ENCODE measurements around the gene UMOD.

The UMOD gene

DNA sequence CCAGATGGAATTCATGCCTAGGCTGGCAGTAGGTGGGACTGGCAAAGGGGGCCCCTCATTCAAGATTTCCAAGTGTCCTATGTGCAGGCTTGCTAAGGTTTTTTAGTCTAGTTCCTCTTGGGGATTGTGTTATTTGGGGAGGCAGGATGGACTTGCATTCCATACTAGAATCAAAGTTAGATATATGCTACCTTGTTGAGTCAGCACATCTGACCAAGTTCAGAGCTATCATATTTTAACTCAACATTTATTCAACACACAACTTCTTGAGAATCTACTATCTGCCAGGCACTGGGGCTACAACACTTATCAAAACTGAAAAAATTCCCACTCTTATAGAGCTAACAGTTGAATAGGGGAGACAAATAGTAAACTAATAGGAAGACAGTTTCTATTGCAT is 31.9 kb downstream of the UMOD start:
- ATAC-seq (ENCODE audit: insufficient read depth, low read depth) (no peak), DNase-seq (no peak)
- TF ChIP-seq EZH2 (IDR thresholded peaks at IDR 0.05; ENCODE audit: borderline replicate concordance, low read depth, low read length, severe bottlenecking): no peak
- TF ChIP-seq, protein P1, sequence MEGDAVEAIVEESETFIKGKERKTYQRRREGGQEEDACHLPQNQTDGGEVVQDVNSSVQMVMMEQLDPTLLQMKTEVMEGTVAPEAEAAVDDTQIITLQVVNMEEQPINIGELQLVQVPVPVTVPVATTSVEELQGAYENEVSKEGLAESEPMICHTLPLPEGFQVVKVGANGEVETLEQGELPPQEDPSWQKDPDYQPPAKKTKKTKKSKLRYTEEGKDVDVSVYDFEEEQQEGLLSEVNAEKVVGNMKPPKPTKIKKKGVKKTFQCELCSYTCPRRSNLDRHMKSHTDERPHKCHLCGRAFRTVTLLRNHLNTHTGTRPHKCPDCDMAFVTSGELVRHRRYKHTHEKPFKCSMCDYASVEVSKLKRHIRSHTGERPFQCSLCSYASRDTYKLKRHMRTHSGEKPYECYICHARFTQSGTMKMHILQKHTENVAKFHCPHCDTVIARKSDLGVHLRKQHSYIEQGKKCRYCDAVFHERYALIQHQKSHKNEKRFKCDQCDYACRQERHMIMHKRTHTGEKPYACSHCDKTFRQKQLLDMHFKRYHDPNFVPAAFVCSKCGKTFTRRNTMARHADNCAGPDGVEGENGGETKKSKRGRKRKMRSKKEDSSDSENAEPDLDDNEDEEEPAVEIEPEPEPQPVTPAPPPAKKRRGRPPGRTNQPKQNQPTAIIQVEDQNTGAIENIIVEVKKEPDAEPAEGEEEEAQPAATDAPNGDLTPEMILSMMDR (IDR thresholded peaks at IDR 0.05; ENCODE audit: borderline replicate concordance, extremely low read depth, low read length, poor library complexity, severe bottlenecking): no peak
- H3K4me1 ChIP-seq (ENCODE audit: insufficient read depth, low read length): no peaks in the 10 kb centered on the region
- no peak overlapping the region for H3K27ac ChIP-seq (ENCODE audit: low read length)
- H3K4me3 ChIP-seq (ENCODE audit: low read depth in 1 of 2, low read length in 2 of 2): no peak overlapping the region
- no peaks in the 10 kb centered on the region for H4K20me1 ChIP-seq (ENCODE audit: insufficient read depth, low read length)
- H3K36me3 ChIP-seq (ENCODE audit: insufficient read depth, low read length): no peaks in the 10 kb centered on the region
- no peaks in the 10 kb centered on the region for H3K9me3 ChIP-seq (ENCODE audit: insufficient read depth, low read length, severe bottlenecking)
- H3K9ac ChIP-seq (ENCODE audit: low read depth, low read length): no peak overlapping the region
- H3K4me2 ChIP-seq (ENCODE audit: insufficient read depth, low read length): no peak overlapping the region
- H3K79me2 ChIP-seq (ENCODE audit: insufficient read depth, low read length): no peaks in the 10 kb centered on the region
- H3K27me3 ChIP-seq (ENCODE audit: insufficient read depth, low read length, poor library complexity): no peaks in the 10 kb centered on the region
- no peak overlapping the region for H2AFZ ChIP-seq (ENCODE audit: low read depth, low read length)

DNA sequence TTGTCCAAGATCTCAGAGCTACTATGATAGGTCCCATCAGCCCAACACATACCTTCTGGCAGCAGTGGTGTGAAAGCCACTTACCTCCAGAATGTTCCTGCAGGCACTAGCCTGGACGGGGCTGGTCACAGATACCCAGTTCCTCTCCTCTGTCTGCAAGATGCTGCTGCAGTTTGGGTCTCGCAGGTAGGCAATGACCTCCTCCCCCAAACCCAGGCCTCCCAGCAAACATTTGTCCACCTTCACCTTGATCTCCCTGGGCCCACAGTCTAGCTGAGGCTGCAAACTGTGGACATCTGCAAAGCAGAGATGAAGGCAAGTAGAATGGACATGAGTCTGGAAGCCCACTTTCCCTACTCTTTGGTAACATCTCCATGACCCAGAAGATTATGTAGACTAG is 32.3 kb downstream of the UMOD start:
- DNase-seq (no peak), ATAC-seq (ENCODE audit: insufficient read depth, low read depth) (no peak)
- Histone ChIP-seq H3K4me1 (ENCODE audit: insufficient read depth, low read length) (no peaks in the 10 kb centered on the region), H2AFZ (ENCODE audit: low read depth, low read length) (no peak overlapping the region), H3K79me2 (ENCODE audit: insufficient read depth, low read length) (no peaks in the 10 kb centered on the region), H3K4me3 (ENCODE audit: low read depth in 1 of 2, low read length in 2 of 2) (no peak overlapping the region), H3K4me2 (ENCODE audit: insufficient read depth, low read length) (no peak overlapping the region), H4K20me1 (ENCODE audit: insufficient read depth, low read length) (no peaks in the 10 kb centered on the region), H3K9me3 (ENCODE audit: insufficient read depth, low read length, severe bottlenecking) (no peaks in the 10 kb centered on the region), H3K9ac (ENCODE audit: low read depth, low read length) (no peak overlapping the region), H3K27me3 (ENCODE audit: insufficient read depth, low read length, poor library complexity) (no peaks in the 10 kb centered on the region), H3K27ac (ENCODE audit: low read length) (no peak overlapping the region), H3K36me3 (ENCODE audit: insufficient read depth, low read length) (no peaks in the 10 kb centered on the region)
- TF ChIP-seq, protein P1 (IDR thresholded peaks at IDR 0.05; ENCODE audit: borderline replicate concordance, extremely low read depth, low read length, poor library complexity, severe bottlenecking): no peak
- TF ChIP-seq EZH2 (IDR thresholded peaks at IDR 0.05; ENCODE audit: borderline replicate concordance, low read depth, low read length, severe bottlenecking): no peak

DNA sequence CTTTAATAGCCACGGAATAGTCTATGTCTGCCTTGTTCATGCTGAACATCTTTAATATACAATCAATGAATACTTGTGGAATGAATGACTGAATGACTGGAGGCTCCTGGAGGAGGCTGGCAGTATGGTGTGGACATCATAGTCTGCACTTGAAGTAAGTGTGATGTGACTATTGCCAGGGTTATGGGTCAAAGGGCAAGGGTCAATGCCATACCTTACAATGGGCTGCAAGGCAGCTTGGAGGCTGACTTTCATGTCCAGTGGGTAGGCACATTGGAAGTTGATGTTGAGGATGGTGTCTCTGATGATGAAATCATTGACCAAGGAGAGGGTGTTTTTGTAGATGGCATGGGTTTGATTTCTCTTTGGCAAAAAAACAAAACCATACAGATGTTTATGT is 33.1 kb downstream of the UMOD start:
- DNase-seq (no peak), ATAC-seq (ENCODE audit: insufficient read depth, low read depth) (no peak)
- Histone ChIP-seq H3K4me1 (ENCODE audit: insufficient read depth, low read length) (no peaks in the 10 kb centered on the region), H3K36me3 (ENCODE audit: insufficient read depth, low read length) (no peaks in the 10 kb centered on the region), H3K27ac (ENCODE audit: low read length) (no peak overlapping the region), H3K9ac (ENCODE audit: low read depth, low read length) (no peak overlapping the region), H3K79me2 (ENCODE audit: insufficient read depth, low read length) (no peaks in the 10 kb centered on the region), H3K4me2 (ENCODE audit: insufficient read depth, low read length) (no peak overlapping the region), H4K20me1 (ENCODE audit: insufficient read depth, low read length) (no peaks in the 10 kb centered on the region), H2AFZ (ENCODE audit: low read depth, low read length) (no peak overlapping the region), H3K27me3 (ENCODE audit: insufficient read depth, low read length, poor library complexity) (no peaks in the 10 kb centered on the region), H3K4me3 (ENCODE audit: low read depth in 1 of 2, low read length in 2 of 2) (no peak overlapping the region), H3K9me3 (ENCODE audit: insufficient read depth, low read length, severe bottlenecking) (no peaks in the 10 kb centered on the region)
- TF ChIP-seq, protein P1 (IDR thresholded peaks at IDR 0.05; ENCODE audit: borderline replicate concordance, extremely low read depth, low read length, poor library complexity, severe bottlenecking): no peak
- TF ChIP-seq EZH2 (IDR thresholded peaks at IDR 0.05; ENCODE audit: borderline replicate concordance, low read depth, low read length, severe bottlenecking): no peak

DNA sequence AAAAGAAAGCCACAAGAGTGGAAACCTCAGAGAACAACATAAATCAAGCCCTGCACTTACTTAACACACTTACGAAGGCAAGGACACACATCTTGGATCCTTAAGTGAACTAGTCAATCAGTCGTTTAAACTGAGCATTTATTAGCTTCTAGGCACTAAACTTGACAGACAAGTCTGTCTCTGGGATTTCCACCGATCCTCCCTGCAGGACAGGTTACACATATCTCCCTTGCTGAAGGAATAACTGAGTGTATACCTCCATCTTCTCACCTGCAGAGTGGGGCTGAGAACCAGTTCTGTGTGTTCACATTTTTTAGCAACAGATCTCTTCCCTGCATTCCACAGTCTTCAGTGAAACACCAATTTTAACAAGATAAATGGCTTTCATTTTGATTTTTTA is 34.1 kb downstream of the UMOD start:
- DNase-seq: no peak
- Histone ChIP-seq H3K9me3 (ENCODE audit: insufficient read depth, low read length, severe bottlenecking) (no peaks in the 10 kb centered on the region), H3K4me3 (ENCODE audit: low read depth in 1 of 2, low read length in 2 of 2) (no peak overlapping the region), H3K4me2 (ENCODE audit: insufficient read depth, low read length) (no peak overlapping the region), H3K27me3 (ENCODE audit: insufficient read depth, low read length, poor library complexity) (no peaks in the 10 kb centered on the region), H3K9ac (ENCODE audit: low read depth, low read length) (no peak overlapping the region), H2AFZ (ENCODE audit: low read depth, low read length) (no peak overlapping the region), H3K79me2 (ENCODE audit: insufficient read depth, low read length) (no peaks in the 10 kb centered on the region), H3K36me3 (ENCODE audit: insufficient read depth, low read length) (no peaks in the 10 kb centered on the region), H3K4me1 (ENCODE audit: insufficient read depth, low read length) (no peaks in the 10 kb centered on the region), H4K20me1 (ENCODE audit: insufficient read depth, low read length) (no peaks in the 10 kb centered on the region), H3K27ac (ENCODE audit: low read length) (no peak overlapping the region)
- no peak for TF ChIP-seq EZH2 (IDR thresholded peaks at IDR 0.05; ENCODE audit: borderline replicate concordance, low read depth, low read length, severe bottlenecking)
- TF ChIP-seq, protein P1 (IDR thresholded peaks at IDR 0.05; ENCODE audit: borderline replicate concordance, extremely low read depth, low read length, poor library complexity, severe bottlenecking): no peak
- no peak for ATAC-seq (ENCODE audit: insufficient read depth, low read depth)
